Caco-2 (cell line): ENCODE results near the gene FAM221A. TPM values are rescaled to one million over a fixed set of nuclear protein-coding genes. Genes with fewer than 3 reads are reported as not detected.

Experiments
- Bru-seq: library from RNA; stranded (reverse); fragments of 400-500 nt; gene quantifications from one replicate; lab custom pipeline; 2021; lab: Mats Ljungman, UMichigan
- BruChase-seq, 2 experiments: library from RNA; stranded (reverse); fragments of 400-500 nt; gene quantifications; one replicate each; lab custom pipeline; 2021; lab: Mats Ljungman, UMichigan
- BruUV-seq: library from RNA; stranded (reverse); fragments of 400-500 nt; replicated peaks from 2 replicates; lab custom pipeline; 2021; lab: Mats Ljungman, UMichigan
- CTCF ChIA-PET: fragments of 300-600 bp; sonication (Branson Sonifier 250); formaldehyde crosslinking; loops from one replicate; lab custom pipeline; 2022; ENCODE audit warnings: antibody characterized with exemption; lab: Charles Lee
- POLR2A ChIA-PET: fragments of 300-600 bp; sonication (Branson Sonifier 250); formaldehyde crosslinking; loops from one replicate; lab custom pipeline; 2022; ENCODE audit warnings: antibody characterized with exemption; lab: Charles Lee
- DNase-seq, 2 experiments: peaks; one replicate each; pipeline versions ENCODE4 v3.0.0 to v3.0.0-alpha.2; 2020 to 2022
- H3K27me3 ChIP-seq: replicated peaks from 2 replicates; pipeline ENCODE4 v1.6.0; 2011; ENCODE audit warnings: low read length; ENCODE audit not compliant: control insufficient read depth, insufficient read depth
- H3K36me3 ChIP-seq: 2 replicates; pipeline ENCODE4 v1.5.1; 2011; ENCODE audit warnings: low read length; ENCODE audit not compliant: control insufficient read depth, insufficient read depth
- H3K4me1 ChIP-seq: fragments of 250-450 bp; sonication (Bioruptor Pico); 2 replicates; pipeline ENCODE4 v1.5.1; 2020; ENCODE audit warnings: mild to moderate bottlenecking
- H3K4me3 ChIP-seq: 2 replicates; pipeline ENCODE4 v1.5.1; 2011; ENCODE audit warnings: low read depth, mild to moderate bottlenecking, control low read depth, low read length
- H3K9me3 ChIP-seq: fragments of 250-450 bp; sonication (Bioruptor Pico); 2 replicates; pipeline ENCODE4 v1.5.1; 2020; ENCODE audit warnings: mild to moderate bottlenecking, moderate library complexity
- H3K27ac Mint-ChIP-seq: one replicate; pipeline ENCODE4 v1.8.0; 2022; ENCODE audit warnings: mixed read lengths; ENCODE audit not compliant: unreplicated experiment
- H3K27me3 Mint-ChIP-seq: one replicate; pipeline ENCODE4 v1.8.0; 2022; ENCODE audit warnings: mixed read lengths; ENCODE audit not compliant: insufficient read depth, unreplicated experiment
- H3K36me3 Mint-ChIP-seq: one replicate; pipeline ENCODE4 v1.8.0; 2022; ENCODE audit warnings: mild to moderate bottlenecking, mixed read lengths; ENCODE audit not compliant: insufficient read depth, unreplicated experiment
- H3K4me1 Mint-ChIP-seq: one replicate; pipeline ENCODE4 v1.8.0; 2022; ENCODE audit warnings: low read depth, mixed read lengths; ENCODE audit not compliant: unreplicated experiment
- H3K4me3 Mint-ChIP-seq: one replicate; pipeline ENCODE4 v1.8.0; 2022; ENCODE audit warnings: mild to moderate bottlenecking, moderate library complexity, mixed read lengths; ENCODE audit not compliant: unreplicated experiment
- H3K9me3 Mint-ChIP-seq: one replicate; pipeline ENCODE4 v1.8.0; 2022; ENCODE audit warnings: mixed read lengths; ENCODE audit not compliant: unreplicated experiment
- CTCF ChIP-seq, 2 experiments: fragments of 200-600 bp in 1 of 2; IDR thresholded peaks; 1 replicate in 1 of 2; 2 replicates in 1 of 2; pipeline versions ENCODE4 v1.5.1 to v1.8.0; 2011 to 2022; ENCODE audit warnings: antibody characterized with exemption in 1 of 2, control low read depth in 1 of 2, inconsistent platforms in 1 of 2, low read depth in 1 of 2, low read length in 1 of 2, mild to moderate bottlenecking in 1 of 2, moderate library complexity in 1 of 2; ENCODE audit not compliant: insufficient read depth in 1 of 2, severe bottlenecking in 1 of 2, unreplicated experiment in 1 of 2
- intact Hi-C: fragments of 100-400 bp; cut with micrococcal nuclease; formaldehyde crosslinking; loops from one replicate; pipeline ENCODE4 v1.10.0; 2022; ENCODE audit not compliant: unreplicated experiment
- long read RNA-seq: library from polyadenylated mRNA; stranded (forward); transcript quantifications from one replicate; pipeline ENCODE4 v2.0.0, GENCODE V29; 2022
- total RNA-seq: library from RNA; stranded (reverse); gene quantifications from 2 replicates; pipeline ENCODE4 v1.2.3, GENCODE V29; 2022

The FAM221A gene
- total RNA-seq = 13.2 and 19.1 TPM in 2 replicates
- Bru-seq, nascent RNA = percentile 77 among the genes with signal in this experiment
- percentile 85 among the genes with signal in this experiment for BruChase-seq, experiment 1, labeled RNA remaining after a 2-hour chase
- BruChase-seq, experiment 2, labeled RNA remaining after a 6-hour chase = percentile 71 among the genes with signal in this experiment
- long read RNA-seq, transcript FAM221A-201 (7 exons, 1,472 nt) = major isoform, 15 of 30 reads
- long read RNA-seq, transcript FAM221A-203 (6 exons, 761 nt) = minor isoform, 5 of 30 reads
- long read RNA-seq, partial matches to known transcripts = 0 of 30 reads
- long read RNA-seq, other reads (novel, unspliced or antisense) = 6 of 30 reads

- Histone ChIP-seq H3K4me3 (peak within 1 kb of the TSS; percentile 66), H3K27me3 (no peaks in the 10 kb centered on the region), H3K9me3 (peaks cover 7% of the 10 kb centered on the region; the same call in 1 of the 2 replicates), H3K4me1 (peaks cover 5% of the 10 kb centered on the region), H3K36me3 (no peaks in the 10 kb centered on the region)
- CTCF ChIA-PET = interaction anchor here (0.6 to 1.3 kb wide), 8 partner anchors 9 to 1446 kb away, joined by 3 to 6 read pairs (median 4); partner anchors contain the start of genes CCDC126, CYCS and STK31
- TF ChIP-seq CTCF (IDR thresholded peaks at IDR 0.05; ENCODE audit: insufficient read depth in 1 of 2, low read depth in 1 of 2, low read length in 1 of 2, severe bottlenecking in 1 of 2, unreplicated experiment in 1 of 2) = peak; percentile 64 to 80
- no peaks in the 10 kb centered on the region for H3K36me3 Mint-ChIP-seq
- peak within 1 kb of the TSS; percentile 65 for H3K27ac Mint-ChIP-seq
- no peaks in the 10 kb centered on the region for H3K4me1 Mint-ChIP-seq
- DNase-seq = peak; percentile 91 to 93
- intact Hi-C loops = loop anchor here (1.0 to 2.0 kb wide), 3 partner anchors 83 to 206 kb away; partner anchors contain the start of gene CCDC126
- BruUV-seq = no TSS peak
- no peaks in the 10 kb centered on the region for H3K27me3 Mint-ChIP-seq
- POLR2A ChIA-PET = interaction anchor here (0.6 to 1.1 kb wide), 2 partner anchors 30 to 83 kb away, joined by 4 to 9 read pairs; partner anchors contain the start of genes CCDC126 and STK31
- H3K9me3 Mint-ChIP-seq = no peaks in the 10 kb centered on the region
- peak within 1 kb of the TSS; percentile 87 for H3K4me3 Mint-ChIP-seq
Measured at GRCh38 chr7:23679898-23680413, at the start of gene FAM221A. Gene FAM221A (plus strand): TSS chr7:23680199. CDS start chr7:23680219, 20 bp downstream.

GRCh38 chr7:23633417-23633816 lies 46.6 kb upstream of the FAM221A start:
- H3K4me3 Mint-ChIP-seq = no peak overlapping the region
- H3K36me3 ChIP-seq = no peaks in the 10 kb centered on the region
- DNase-seq = no peak
- no peak for TF ChIP-seq CTCF (IDR thresholded peaks at IDR 0.05; ENCODE audit: insufficient read depth in 1 of 2, low read depth in 1 of 2, low read length in 1 of 2, severe bottlenecking in 1 of 2, unreplicated experiment in 1 of 2)
- intact Hi-C loops = no loop called here
- BruUV-seq = no TSS peak
- no peak overlapping the region for H3K4me3 ChIP-seq
- peaks cover 6% of the 10 kb centered on the region for H3K36me3 Mint-ChIP-seq
- H3K27me3 Mint-ChIP-seq = no peaks in the 10 kb centered on the region
- no peak overlapping the region for H3K27ac Mint-ChIP-seq
- no peaks in the 10 kb centered on the region for H3K27me3 ChIP-seq
- H3K9me3 Mint-ChIP-seq = no peaks in the 10 kb centered on the region
- no peaks in the 10 kb centered on the region for H3K9me3 ChIP-seq
- POLR2A ChIA-PET = no interaction called here
- CTCF ChIA-PET = no interaction called here
- 0 out of 2 replicates have a peak, but pooled peaks cover 1% of the 10 kb centered on the region for H3K4me1 ChIP-seq
- no peaks in the 10 kb centered on the region for H3K4me1 Mint-ChIP-seq

GRCh38 chr7:23645822-23646221 lies 34.2 kb upstream of the FAM221A start:
- BruUV-seq = no TSS peak
- Mint-ChIP-seq H3K27me3 (no peaks in the 10 kb centered on the region), H3K27ac (peak overlapping the region; percentile 50), H3K4me3 (no peak overlapping the region), H3K4me1 (peaks cover 9% of the 10 kb centered on the region), H3K9me3 (peaks cover 2% of the 10 kb centered on the region), H3K36me3 (no peaks in the 10 kb centered on the region)
- Histone ChIP-seq H3K4me3 (no peak overlapping the region), H3K27me3 (no peaks in the 10 kb centered on the region), H3K9me3 (no peaks in the 10 kb centered on the region), H3K36me3 (no peaks in the 10 kb centered on the region), H3K4me1 (peaks cover 12% of the 10 kb centered on the region)
- no peak for DNase-seq
- no peak for TF ChIP-seq CTCF (IDR thresholded peaks at IDR 0.05; ENCODE audit: insufficient read depth in 1 of 2, low read depth in 1 of 2, low read length in 1 of 2, severe bottlenecking in 1 of 2, unreplicated experiment in 1 of 2)
- ChIA-PET POLR2A (no interaction called here), CTCF (no interaction called here)
- intact Hi-C loops = no loop called here
